KOPT-K1 (cell line): ENCODE measurements around the gene RAP1A.
"Not testable (repeated sequence)": the region's sequence is repeated elsewhere in the genome, so short reads cannot be mapped to it uniquely, and the experiment has no call there.

Experiments used
- H3K27ac ChIP-seq: fragments of 200-600 bp; sonication (generic); 2 replicates; pipeline ENCODE4 v1.5.1; 2016; ENCODE audit warnings: antibody characterized with exemption, mild to moderate bottlenecking, low read depth, low read length; ENCODE audit not compliant: poor library complexity, severe bottlenecking
- H3K36me3 ChIP-seq: fragments of 200-600 bp; sonication (generic); 2 replicates; pipeline ENCODE4 v1.5.1; 2017; ENCODE audit warnings: antibody characterized with exemption, mild to moderate bottlenecking, low read length, moderate library complexity; ENCODE audit not compliant: insufficient read depth
- H3K9me3 ChIP-seq: fragments of 200-600 bp; sonication (generic); 2 replicates; pipeline ENCODE4 v1.5.1; 2017; ENCODE audit warnings: antibody characterized with exemption, low read length, mild to moderate bottlenecking; ENCODE audit not compliant: insufficient read depth, poor library complexity, severe bottlenecking

Gene RAP1A

GRCh38 chr1:111631502-111631901 lies 11.9 kb downstream of the RAP1A start:
- no peaks in the 10 kb centered on the region for H3K36me3 ChIP-seq
- no peaks in the 10 kb centered on the region for H3K9me3 ChIP-seq
- no peak overlapping the region for H3K27ac ChIP-seq

DNA sequence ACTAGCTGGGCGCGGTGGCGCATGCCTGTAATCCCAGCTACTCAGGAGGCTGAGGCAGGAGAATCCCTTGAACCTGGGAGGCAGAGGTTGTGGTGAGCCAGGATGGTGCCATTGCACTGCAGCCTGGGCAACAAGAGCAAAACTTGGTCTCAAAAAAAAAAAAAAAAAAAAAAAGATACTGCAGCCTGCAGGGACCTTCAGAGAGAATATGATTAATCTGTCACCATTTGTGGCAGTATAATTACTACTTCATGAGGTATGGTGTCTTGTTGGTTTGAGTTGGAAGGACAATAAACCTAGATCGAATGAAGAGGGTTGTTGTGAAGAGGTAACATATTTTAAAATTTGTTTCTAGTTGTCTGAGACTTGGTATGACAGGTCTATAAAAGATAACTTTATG lies 13.2 kb downstream of the RAP1A start:
- not testable (repeated sequence) for H3K27ac ChIP-seq, H3K9me3 ChIP-seq, H3K36me3 ChIP-seq

- Histone ChIP-seq H3K36me3 (no peaks in the 10 kb centered on the region), H3K27ac (no peak overlapping the region), H3K9me3 (no peaks in the 10 kb centered on the region)
Observed at GRCh38 chr1:111633736-111634247, 14.2 kb downstream of the RAP1A start.

DNA sequence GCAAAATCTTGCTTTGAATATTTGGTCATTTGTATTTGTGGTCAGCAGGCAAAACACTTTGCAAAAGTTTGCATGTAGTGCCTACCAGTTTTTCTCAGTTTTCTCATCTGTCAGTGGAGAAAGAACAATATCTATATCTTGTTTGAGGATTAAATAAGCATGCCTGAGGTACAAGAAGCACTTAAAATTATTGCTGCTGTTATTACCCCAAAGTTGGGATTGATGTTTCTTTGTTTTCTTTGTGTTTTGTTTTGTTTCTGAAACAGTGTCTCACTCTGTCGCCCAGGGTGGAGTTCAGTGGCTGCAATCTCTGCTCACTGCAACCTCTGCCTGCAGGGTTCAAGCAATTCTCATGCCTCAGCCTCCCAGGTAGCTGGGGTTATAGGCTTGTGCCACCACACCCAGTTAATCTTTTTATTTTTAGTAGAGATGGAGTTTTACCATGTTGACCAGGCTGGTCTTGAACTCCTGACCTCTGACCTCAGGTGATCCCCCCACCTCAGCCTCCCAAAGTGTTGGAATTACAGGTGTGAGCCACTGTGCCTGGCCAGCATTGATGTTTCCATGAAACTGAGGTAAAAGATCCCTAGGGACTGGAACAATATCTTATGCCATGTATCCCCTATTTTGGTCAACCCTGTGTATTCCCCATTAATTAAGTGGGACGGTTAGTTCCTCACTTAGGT lies 15.9 kb downstream of the RAP1A start:
- Histone ChIP-seq H3K9me3 (no peaks in the 10 kb centered on the region), H3K27ac (no peak overlapping the region), H3K36me3 (no peaks in the 10 kb centered on the region)

GRCh38 chr1:111638320-111638719 lies 18.7 kb downstream of the RAP1A start:
- no peaks in the 10 kb centered on the region for H3K36me3 ChIP-seq
- no peak overlapping the region for H3K27ac ChIP-seq

DNA sequence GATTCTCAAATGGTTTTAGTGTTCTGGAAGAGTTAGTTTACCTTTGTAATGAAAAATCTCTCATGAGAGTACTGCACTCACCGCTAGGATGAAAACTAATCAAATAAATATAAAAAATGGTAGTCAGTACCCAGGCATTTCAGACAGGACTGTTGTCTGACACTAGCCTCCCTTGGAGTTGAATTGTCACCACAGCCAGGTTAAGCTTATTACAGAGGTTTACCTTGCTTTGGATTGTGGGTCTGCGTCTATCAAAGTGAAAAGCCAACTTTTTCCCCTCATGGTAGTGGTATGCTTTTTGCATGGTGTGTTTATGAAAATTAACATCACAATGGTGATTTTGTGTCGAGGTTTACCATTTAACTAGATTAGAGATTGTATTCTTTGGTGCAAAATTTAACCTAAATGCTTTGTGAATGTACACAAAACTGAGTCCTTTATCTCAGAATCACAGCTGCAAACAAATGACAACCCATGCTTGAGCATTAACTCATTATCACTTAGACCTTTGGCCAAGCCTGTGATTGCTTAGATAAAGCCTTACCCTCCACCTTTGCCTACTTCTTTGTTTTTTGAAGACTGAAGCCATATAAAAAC lies 20.1 kb downstream of the RAP1A start:
- H3K27ac ChIP-seq: no peak overlapping the region
- H3K9me3 ChIP-seq: peaks cover 9% of the 10 kb centered on the region
- no peaks in the 10 kb centered on the region for H3K36me3 ChIP-seq

More at GRCh38 chr1:111638320-111638719, 18.7 kb downstream of the RAP1A start:
- peaks cover 7% of the 10 kb centered on the region for H3K9me3 ChIP-seq

GRCh38 chr1:111643097-111643496 lies 23.5 kb downstream of the RAP1A start:
- H3K36me3 ChIP-seq: no peaks in the 10 kb centered on the region
- H3K27ac ChIP-seq: no peak overlapping the region
- peaks cover 9% of the 10 kb centered on the region for H3K9me3 ChIP-seq

GRCh38 chr1:111643696-111644095 lies 24.1 kb downstream of the RAP1A start:
- no peak overlapping the region for H3K27ac ChIP-seq
- H3K9me3 ChIP-seq: peaks cover 9% of the 10 kb centered on the region
- H3K36me3 ChIP-seq: no peaks in the 10 kb centered on the region

GRCh38 chr1:111644506-111644905 lies 24.9 kb downstream of the RAP1A start:
- Histone ChIP-seq H3K9me3 (peaks cover 9% of the 10 kb centered on the region), H3K27ac (no peak overlapping the region), H3K36me3 (no peaks in the 10 kb centered on the region; the same call in 1 of the 2 replicates)

GRCh38 chr1:111647736-111648135 lies 28.1 kb downstream of the RAP1A start:
- H3K27ac ChIP-seq: peak overlapping the region; percentile 19
- no peaks in the 10 kb centered on the region; the same call in 1 of the 2 replicates for H3K36me3 ChIP-seq
- peaks cover 7% of the 10 kb centered on the region for H3K9me3 ChIP-seq

DNA sequence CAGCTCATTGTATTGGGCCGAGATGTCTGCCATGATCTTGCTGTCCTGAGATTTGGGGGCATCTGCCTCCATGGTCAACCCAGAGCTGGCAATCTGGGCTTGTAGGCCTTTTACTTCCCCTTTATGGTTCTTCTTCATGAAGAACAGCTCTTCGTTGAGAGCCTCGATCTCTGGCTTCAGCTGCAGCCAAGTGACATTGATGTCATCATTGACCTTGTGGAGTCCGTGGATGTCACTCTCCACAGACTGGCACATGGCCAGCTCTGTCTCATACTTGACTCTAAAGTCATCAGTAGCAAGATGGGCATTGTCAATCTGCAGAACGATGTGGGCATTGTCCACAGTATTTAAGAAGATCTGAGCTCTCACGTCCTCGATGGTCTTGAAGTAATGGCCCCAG lies 29.2 kb downstream of the RAP1A start:
- no peaks in the 10 kb centered on the region; the same call in 1 of the 2 replicates for H3K36me3 ChIP-seq
- H3K27ac ChIP-seq: peak overlapping the region; percentile 19
- H3K9me3 ChIP-seq: no peaks in the 10 kb centered on the region

- H3K9me3 ChIP-seq: no peaks in the 10 kb centered on the region
- no peaks in the 10 kb centered on the region; the same call in 1 of the 2 replicates for H3K36me3 ChIP-seq
- H3K27ac ChIP-seq: no peak overlapping the region
Observed at GRCh38 chr1:111649227-111649626, 29.6 kb downstream of the RAP1A start.

DNA sequence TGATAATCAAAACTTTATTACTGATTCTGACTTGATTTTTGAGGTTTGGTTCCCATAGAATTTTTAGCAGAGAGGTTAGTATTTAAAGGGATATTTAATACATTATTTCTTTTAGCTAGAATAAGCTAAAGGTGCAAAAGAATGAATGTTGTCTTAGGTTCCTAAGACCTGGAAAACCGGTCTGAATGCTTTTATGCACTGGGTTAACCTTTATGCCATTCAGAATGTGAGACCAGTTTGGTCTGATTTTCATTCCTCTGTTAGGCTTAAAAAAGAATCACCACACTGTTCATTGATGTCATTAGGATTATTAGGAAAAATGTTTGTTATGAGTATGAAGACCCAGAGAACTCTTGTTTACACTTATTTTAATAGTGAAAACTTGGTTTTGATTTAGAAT lies 30.1 kb downstream of the RAP1A start:
- Histone ChIP-seq H3K9me3 (no peaks in the 10 kb centered on the region), H3K36me3 (no peaks in the 10 kb centered on the region; the same call in 1 of the 2 replicates), H3K27ac (no peak overlapping the region)

DNA sequence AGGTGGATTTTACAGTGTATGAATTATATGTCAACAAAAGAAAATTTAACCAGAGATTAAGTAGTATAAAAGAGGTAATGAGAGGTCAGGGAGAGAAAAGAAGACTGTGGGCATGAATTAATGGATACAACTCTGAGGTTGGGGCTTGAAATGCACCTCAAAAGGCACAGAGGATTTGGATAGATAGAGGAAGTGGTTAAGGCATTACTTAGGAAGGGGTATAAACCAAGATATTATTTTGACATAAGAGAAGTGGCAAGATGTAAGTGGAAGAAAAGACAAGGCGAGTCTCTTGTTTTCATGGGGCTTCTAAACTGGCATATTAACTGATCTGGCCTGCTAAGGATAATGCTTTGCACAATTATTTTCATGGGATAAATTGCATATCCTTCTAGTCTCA lies 34.1 kb downstream of the RAP1A start:
- Histone ChIP-seq H3K27ac (no peak overlapping the region), H3K9me3 (no peaks in the 10 kb centered on the region), H3K36me3 (no peaks in the 10 kb centered on the region; the same call in 1 of the 2 replicates)

DNA sequence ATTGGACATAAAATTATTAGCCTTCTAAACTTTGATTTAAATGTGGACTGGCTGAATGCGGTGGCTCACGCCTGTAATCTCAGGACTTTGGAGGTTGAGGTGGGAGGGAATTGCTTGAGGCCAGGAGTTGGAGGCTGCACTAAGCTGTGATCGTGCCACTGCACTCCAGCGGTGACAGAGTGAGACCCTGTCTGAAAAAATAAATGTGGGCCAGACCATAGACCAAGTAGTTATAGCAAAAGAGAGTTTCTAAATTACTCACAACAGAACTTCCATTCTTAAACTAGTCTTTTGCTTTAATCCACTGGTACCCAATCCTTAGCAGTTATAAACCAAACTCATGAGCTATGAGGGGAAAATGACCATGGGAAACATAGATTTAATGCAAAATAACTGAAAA lies 35.2 kb downstream of the RAP1A start:
- Histone ChIP-seq H3K27ac (no peak overlapping the region), H3K9me3 (no peaks in the 10 kb centered on the region), H3K36me3 (no peaks in the 10 kb centered on the region)
